Epithelial cell of prostate (primary cell): Measurements from ENCODE around the gene BTBD9.

Experiments used
- DNase-seq: peaks from one replicate; pipeline ENCODE4 v3.0.0-alpha.2; 2011; ENCODE audit warnings: low read depth, low spot score
- H3K27ac ChIP-seq: fragments of 450-650 bp; 2 replicates; pipeline ENCODE4 v1.5.1; 2017; ENCODE audit warnings: mild to moderate bottlenecking

The BTBD9 gene

DNA sequence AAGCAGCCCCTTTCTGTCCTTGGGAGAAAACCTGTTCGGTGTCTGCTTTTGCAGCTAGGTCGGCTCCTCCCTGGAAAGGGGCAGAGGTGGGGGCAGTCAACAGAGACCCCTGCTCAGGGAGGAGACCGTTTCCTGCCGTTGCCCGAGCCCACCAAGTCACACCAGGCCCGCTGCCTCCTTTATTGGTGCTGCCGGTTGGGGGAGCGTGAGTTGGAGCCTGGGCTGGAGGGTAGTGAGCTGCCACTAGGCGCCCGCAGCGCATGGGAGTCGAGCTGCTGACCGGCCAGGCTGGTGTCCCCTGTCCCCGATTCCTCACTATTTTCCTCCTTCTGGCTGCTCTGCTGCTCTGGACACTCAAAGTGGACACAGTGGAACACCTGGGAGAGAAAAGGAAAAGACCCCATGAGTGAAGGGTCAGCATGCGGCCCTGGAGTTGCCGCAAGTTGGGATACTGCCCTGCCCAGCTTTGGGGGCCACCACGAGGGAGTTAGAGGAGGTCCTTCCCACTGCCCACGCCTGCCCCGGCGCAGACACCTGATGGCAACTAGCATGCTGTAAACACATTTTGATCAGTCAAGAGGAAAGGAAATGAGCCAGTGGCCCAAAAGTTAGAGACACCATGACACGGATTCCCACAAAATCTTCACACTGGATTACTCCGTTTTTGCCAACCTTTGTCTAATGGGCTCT is 464.8 kb downstream of the BTBD9 start:
- no peak for DNase-seq
- H3K27ac ChIP-seq = no peak overlapping the region

- DNase-seq = no peak
- H3K27ac ChIP-seq = no peak overlapping the region
Measured at GRCh38 chr6:38174315-38174714, 465.4 kb downstream of the BTBD9 start.

- H3K27ac ChIP-seq = no peak overlapping the region
- DNase-seq = no peak
Measured at GRCh38 chr6:38173909-38174308, 465.8 kb downstream of the BTBD9 start.

- no peak for DNase-seq
Measured at GRCh38 chr6:38172739-38173410, 466.9 kb downstream of the BTBD9 start.

DNA sequence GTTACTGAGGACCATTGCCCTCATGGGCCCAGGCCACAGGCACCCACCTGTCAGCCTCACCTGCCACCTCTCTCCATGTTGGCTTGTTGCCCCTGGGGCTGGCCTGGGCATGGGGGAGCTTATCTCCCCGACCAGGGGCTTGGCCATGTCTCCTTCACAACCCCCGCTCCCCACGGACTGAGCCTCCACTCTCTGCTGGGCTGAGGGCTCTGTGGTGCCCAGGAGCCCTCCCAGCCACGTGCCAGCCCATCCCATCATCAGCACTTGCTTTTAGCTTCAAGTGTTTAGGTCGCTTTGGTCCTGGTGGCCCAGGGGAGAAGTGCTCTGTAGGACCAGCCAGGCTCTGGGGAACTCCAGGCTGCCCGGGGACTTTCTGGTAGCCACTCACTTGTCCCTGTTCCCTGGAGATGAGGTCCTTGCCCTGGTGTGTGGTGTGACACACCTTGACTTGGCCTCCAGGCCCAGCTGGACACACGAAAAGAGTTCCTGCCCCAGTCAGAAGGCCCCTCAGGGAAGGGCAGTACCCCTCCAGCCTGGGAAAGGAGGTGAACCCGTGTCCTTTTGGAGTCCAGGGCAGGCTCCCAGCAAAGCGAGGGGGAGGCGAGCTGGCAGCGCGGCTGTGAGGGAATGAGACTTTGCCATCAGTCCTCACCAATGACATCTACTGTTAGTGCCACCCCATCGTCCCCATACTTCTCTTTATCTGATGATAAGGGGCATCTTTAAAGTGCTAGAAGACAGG is 467.6 kb downstream of the BTBD9 start:
- no peak overlapping the region for H3K27ac ChIP-seq
- DNase-seq = no peak

More at GRCh38 chr6:38172739-38173410, 466.9 kb downstream of the BTBD9 start:
- no peak overlapping the region for H3K27ac ChIP-seq

- DNase-seq = no peak
- H3K27ac ChIP-seq = no peak overlapping the region
Measured at GRCh38 chr6:38170666-38171355, 468.9 kb downstream of the BTBD9 start.

DNA sequence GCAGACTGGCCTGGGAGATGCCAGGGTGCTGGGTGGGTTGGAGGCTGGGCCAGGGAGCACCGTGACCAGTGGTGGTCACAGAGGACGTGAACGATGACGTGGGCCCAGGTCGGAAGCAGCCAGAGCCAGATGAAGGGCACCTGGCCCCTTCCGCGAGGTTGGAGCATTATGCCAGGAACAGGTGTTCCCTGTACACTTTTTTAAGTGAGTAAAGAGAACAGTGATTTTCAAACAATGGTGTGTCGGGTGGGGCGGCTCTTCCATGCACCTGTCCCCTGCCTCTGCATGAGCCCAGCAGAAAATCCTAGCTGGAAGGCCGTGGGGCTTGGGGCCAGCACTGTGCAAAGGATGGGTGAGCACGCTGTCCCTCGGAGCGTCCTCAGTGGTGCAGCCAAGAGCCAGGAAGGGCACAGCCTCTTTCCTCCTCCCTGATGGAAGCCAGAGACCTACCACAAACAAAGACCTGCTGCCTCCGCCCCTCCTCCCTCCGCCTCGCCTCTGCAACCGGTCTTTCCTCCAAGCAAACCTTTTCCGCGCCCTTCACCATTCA is 469.7 kb downstream of the BTBD9 start:
- no peak for DNase-seq
- H3K27ac ChIP-seq = no peak overlapping the region

DNA sequence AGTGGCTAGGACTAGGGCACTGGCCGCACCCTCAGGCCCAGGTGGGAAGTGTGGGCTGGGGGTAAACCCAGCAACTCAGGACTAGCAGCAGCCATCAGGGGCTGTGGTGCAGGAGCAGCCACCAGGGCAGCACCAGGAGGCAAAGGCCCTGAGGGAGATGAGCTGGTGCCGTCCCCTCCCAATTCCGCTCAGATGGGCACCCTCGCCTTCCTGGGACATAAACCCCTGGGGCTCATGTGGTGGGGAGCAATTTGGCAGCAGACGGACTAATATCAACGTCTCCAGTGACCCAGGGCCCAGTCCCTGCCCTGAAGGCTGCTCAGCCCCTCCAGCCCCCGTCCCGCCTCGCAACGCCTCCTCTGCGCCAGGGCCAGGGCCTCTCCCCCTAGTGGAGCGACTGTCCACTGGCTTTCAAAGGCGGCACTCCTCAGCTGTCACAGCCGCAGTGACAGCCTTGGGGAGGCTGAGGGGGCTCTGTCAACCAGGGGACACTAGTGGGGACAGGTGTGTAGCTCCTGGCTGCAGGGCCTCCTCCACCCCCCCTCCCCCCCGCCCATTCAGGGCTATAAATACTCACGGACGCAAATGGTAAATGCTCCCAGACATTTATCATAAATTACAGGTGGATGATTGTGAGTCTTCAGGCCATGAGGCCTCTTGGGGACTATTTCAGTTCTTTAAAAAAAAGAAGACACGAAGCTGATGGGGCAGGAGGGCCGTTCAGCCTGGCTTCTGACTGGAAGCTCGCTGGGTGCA is 470.3 kb downstream of the BTBD9 start:
- no peak overlapping the region for H3K27ac ChIP-seq
- DNase-seq = no peak

DNA sequence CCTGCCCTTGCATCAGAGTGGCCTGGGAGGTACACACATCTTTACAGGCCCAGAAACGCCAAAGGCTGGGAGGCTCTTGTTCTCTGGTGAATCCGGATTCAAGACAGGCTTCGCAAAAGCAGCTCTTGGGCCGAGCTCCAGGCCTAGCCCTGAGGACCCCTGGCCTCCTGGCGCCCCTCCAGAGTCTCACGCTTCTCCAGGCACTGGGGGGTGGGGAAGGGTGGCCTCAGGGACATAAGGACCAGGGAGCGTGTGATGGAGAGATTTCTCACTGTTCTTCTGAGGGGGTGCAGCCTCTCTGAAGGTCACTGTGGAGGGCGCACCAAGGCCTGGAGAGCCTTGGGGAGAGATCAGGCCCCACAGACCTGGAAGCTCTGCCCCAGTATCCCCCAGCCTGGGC is 471.0 kb downstream of the BTBD9 start:
- DNase-seq = no peak
- H3K27ac ChIP-seq = no peak overlapping the region

- no peak for DNase-seq
- H3K27ac ChIP-seq = no peak overlapping the region
Measured at GRCh38 chr6:38168126-38168525, 471.6 kb downstream of the BTBD9 start.

DNA sequence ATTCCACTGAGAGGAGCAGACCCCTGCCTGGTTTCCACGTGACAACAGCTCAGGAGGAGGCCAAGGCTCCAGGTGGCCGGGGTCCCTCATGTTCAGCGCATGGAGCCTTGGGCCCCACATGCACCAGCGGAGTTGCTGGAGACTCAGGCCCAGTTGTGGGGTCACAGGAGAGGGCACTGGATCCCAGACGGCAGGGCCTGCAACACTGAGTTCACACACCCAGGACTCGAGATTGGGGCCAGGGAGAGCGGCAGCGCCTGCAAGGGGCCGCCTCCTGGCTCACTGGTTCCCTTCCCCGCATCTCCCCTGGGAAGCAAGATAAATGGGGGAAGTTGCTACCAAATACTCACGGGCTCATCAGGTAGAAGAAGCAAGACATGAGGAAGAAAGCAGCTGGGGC is 472.1 kb downstream of the BTBD9 start:
- no peak overlapping the region for H3K27ac ChIP-seq
- no peak for DNase-seq

- DNase-seq = no peak
- H3K27ac ChIP-seq = no peak overlapping the region
Measured at GRCh38 chr6:38166411-38167240, 473.1 kb downstream of the BTBD9 start.

DNA sequence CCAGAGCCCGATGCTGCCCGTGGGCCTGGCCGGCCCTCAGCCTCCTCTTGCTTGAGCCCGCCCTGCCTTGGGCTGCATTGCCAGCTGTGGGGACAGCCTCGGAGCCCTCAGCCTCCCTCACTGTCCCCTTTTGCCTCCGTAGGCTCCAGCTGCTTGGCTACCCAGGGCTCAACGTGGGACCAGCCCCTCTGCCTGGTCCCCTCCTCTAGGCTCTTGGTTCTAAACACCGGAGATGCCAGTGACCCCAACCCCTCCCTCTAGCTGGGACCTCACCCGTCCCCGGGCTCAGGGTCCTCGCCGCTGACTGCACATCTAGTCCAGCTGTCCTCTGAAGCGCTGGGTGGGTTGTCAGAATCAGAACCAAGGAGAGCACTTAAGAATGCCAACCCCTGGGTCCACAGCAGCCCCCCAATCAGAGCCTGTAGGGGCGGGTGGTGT is 475.0 kb downstream of the BTBD9 start:
- no peak overlapping the region for H3K27ac ChIP-seq
- DNase-seq = no peak

- no peak for DNase-seq
- no peak overlapping the region for H3K27ac ChIP-seq
Measured at GRCh38 chr6:38164131-38164481, 475.6 kb downstream of the BTBD9 start.

DNA sequence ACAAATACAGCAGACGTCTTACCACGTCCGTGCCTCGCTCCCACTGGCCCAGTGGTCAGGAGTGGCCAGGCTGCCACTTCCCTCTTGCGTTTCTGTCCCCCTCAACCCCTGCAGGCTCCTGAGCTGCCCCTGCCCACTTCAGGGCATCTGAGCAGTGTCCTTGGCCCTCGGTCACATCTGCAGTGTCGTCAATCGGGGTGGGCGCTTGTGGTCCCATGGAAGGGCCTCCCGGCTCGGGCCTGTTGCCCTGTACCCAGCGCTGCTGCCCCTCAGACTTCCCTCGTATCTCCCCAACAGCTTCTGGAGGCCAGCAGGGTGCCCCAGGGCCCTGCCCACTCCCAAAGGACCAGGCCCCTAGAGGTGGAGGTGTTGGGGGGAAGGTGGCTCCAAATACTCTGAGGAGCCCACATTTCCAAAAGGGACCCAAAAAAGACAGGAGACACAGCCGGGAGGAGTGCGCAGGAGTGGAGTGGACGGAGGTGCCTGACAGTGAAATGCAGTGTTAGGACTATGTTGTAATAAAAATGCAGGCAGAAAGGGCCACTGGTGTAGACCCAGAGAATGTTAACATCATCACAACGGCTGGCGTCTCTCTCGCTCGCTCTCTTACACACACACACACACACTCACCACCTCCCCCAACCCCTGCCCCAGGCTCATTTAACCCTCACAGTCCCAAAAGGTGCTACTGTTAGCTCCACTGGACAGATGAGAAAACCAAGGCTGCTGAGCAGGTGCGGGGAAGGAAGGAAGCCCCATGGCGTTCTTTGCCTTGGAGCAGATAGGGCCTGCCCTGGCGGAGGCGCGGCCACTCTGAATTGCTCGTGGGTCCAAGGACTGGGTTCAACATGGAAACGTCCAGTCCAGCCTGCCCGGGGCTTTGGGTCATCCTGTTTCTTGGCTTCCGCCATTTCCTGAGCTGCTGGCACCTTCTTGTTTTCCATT is 476.3 kb downstream of the BTBD9 start:
- no peak overlapping the region for H3K27ac ChIP-seq
- DNase-seq = no peak

- no peak for DNase-seq
- no peak overlapping the region for H3K27ac ChIP-seq
Measured at GRCh38 chr6:38162493-38163185, 477.1 kb downstream of the BTBD9 start.

GRCh38 chr6:38161754-38162492 is 477.8 kb downstream of the BTBD9 start:
- H3K27ac ChIP-seq = no peak overlapping the region
- no peak for DNase-seq
